Activated CD4-positive, alpha-beta memory T cell treated with anti-CD3 and anti-CD28 coated beads for 36 hours (primary cell): ENCODE measurements around the gene NHLH2. TPM values are rescaled to one million over a fixed set of nuclear protein-coding genes. Genes with fewer than 3 reads are reported as not detected.
A peak's percentile ranks its signal among the peaks of the same experiment; 100 is the strongest.

Experiments
- CTCF ChIA-PET: fragments of 350-600 bp; sonication (Branson Sonifier 250); formaldehyde crosslinking; loops from one replicate; lab custom pipeline; 2021; ENCODE audit warnings: antibody characterized with exemption, inconsistent platforms; lab: Charles Lee
- POLR2A ChIA-PET: fragments of 350-600 bp; sonication (Branson Sonifier 250); formaldehyde crosslinking; loops from one replicate; lab custom pipeline; 2021; ENCODE audit warnings: antibody characterized with exemption; lab: Charles Lee
- DNase-seq: peaks from one replicate; pipeline ENCODE4 v3.0.0-alpha.2; 2020
- H3K27ac Mint-ChIP-seq: one replicate; pipeline ENCODE4 v1.8.0; 2021; ENCODE audit warnings: mixed read lengths
- H3K27me3 Mint-ChIP-seq: one replicate; pipeline ENCODE4 v1.8.0; 2021; ENCODE audit warnings: mixed read lengths
- H3K36me3 Mint-ChIP-seq: one replicate; pipeline ENCODE4 v1.8.0; 2021; ENCODE audit warnings: mixed read lengths
- H3K4me1 Mint-ChIP-seq: one replicate; pipeline ENCODE4 v1.8.0; 2021; ENCODE audit warnings: low read depth, mixed read lengths
- H3K4me3 Mint-ChIP-seq: one replicate; pipeline ENCODE4 v1.8.0; 2021; ENCODE audit warnings: mild to moderate bottlenecking, mixed read lengths
- H3K9me3 Mint-ChIP-seq: one replicate; pipeline ENCODE4 v1.8.0; 2021; ENCODE audit warnings: mixed read lengths
- intact Hi-C: fragments of 100-400 bp; cut with micrococcal nuclease; formaldehyde crosslinking; loops from one replicate; pipeline ENCODE4 v1.15.1; 2023
- total RNA-seq, 2 experiments: library from RNA; stranded (reverse); gene quantifications; one replicate each; pipeline ENCODE4 v1.2.3, GENCODE V29; 2021

Gene NHLH2
- total RNA-seq, 2 experiments from 2014 or later, result not detected

GRCh38 chr1:115865704-115866380, 24.9 kb upstream of the NHLH2 start:
- intact Hi-C loops, result no loop called here
- no peak overlapping the region for H3K27ac Mint-ChIP-seq
- DNase-seq, result no peak
- H3K27me3 Mint-ChIP-seq, result peaks cover 12% of the 10 kb centered on the region
- ChIA-PET POLR2A (no interaction called here), CTCF (no interaction called here)
- H3K9me3 Mint-ChIP-seq, result no peaks in the 10 kb centered on the region
- no peaks in the 10 kb centered on the region for H3K36me3 Mint-ChIP-seq
- no peak overlapping the region for H3K4me3 Mint-ChIP-seq
- H3K4me1 Mint-ChIP-seq, result no peaks in the 10 kb centered on the region

GRCh38 chr1:115862403-115862802, 21.5 kb upstream of the NHLH2 start:
- CTCF ChIA-PET, result no interaction called here
- no peaks in the 10 kb centered on the region for H3K36me3 Mint-ChIP-seq
- DNase-seq, result no peak
- H3K4me1 Mint-ChIP-seq, result no peaks in the 10 kb centered on the region
- H3K9me3 Mint-ChIP-seq, result no peaks in the 10 kb centered on the region
- no peak overlapping the region for H3K4me3 Mint-ChIP-seq
- no peak overlapping the region for H3K27ac Mint-ChIP-seq
- POLR2A ChIA-PET, result no interaction called here
- peaks cover 12% of the 10 kb centered on the region for H3K27me3 Mint-ChIP-seq
- intact Hi-C loops, result no loop called here

GRCh38 chr1:115854005-115854404, 13.1 kb upstream of the NHLH2 start:
- Mint-ChIP-seq H3K4me1 (no peaks in the 10 kb centered on the region), H3K27me3 (peaks cover 23% of the 10 kb centered on the region), H3K36me3 (no peaks in the 10 kb centered on the region), H3K4me3 (no peak overlapping the region), H3K27ac (no peak overlapping the region), H3K9me3 (peaks cover 7% of the 10 kb centered on the region)
- DNase-seq, result no peak
- intact Hi-C loops, result no loop called here
- ChIA-PET CTCF (no interaction called here), POLR2A (no interaction called here)

GRCh38 chr1:115850937-115851336, 10.0 kb upstream of the NHLH2 start:
- Mint-ChIP-seq H3K9me3 (peaks cover 7% of the 10 kb centered on the region), H3K36me3 (no peaks in the 10 kb centered on the region), H3K4me1 (no peaks in the 10 kb centered on the region), H3K4me3 (no peak overlapping the region), H3K27me3 (peaks cover 21% of the 10 kb centered on the region), H3K27ac (no peak overlapping the region)
- ChIA-PET POLR2A (no interaction called here), CTCF (no interaction called here)
- intact Hi-C loops, result no loop called here
- no peak for DNase-seq

- DNase-seq, result no peak
- Mint-ChIP-seq H3K36me3 (no peaks in the 10 kb centered on the region), H3K27me3 (peaks cover 28% of the 10 kb centered on the region), H3K9me3 (peaks cover 9% of the 10 kb centered on the region), H3K27ac (no peak overlapping the region), H3K4me1 (no peaks in the 10 kb centered on the region), H3K4me3 (no peak overlapping the region)
- ChIA-PET POLR2A (no interaction called here), CTCF (no interaction called here)
- intact Hi-C loops, result no loop called here
Measured at GRCh38 chr1:115847787-115848186, 6.9 kb upstream of the NHLH2 start.

- Mint-ChIP-seq H3K27ac (no peak overlapping the region), H3K9me3 (peaks cover 3% of the 10 kb centered on the region), H3K36me3 (no peaks in the 10 kb centered on the region), H3K4me1 (peaks cover 7% of the 10 kb centered on the region), H3K27me3 (peaks cover 48% of the 10 kb centered on the region), H3K4me3 (no peak overlapping the region)
- ChIA-PET CTCF (no interaction called here), POLR2A (no interaction called here)
- intact Hi-C loops, result no loop called here
- DNase-seq, result no peak
Measured at GRCh38 chr1:115842948-115843347, 2.0 kb upstream of the NHLH2 start.

- Mint-ChIP-seq H3K4me1 (peaks cover 7% of the 10 kb centered on the region), H3K9me3 (peaks cover 3% of the 10 kb centered on the region), H3K4me3 (peak overlapping the region; percentile 8), H3K36me3 (no peaks in the 10 kb centered on the region), H3K27me3 (peaks cover 58% of the 10 kb centered on the region), H3K27ac (no peak overlapping the region)
- ChIA-PET CTCF (no interaction called here), POLR2A (interaction anchor here (0.7 kb wide), 1 partner anchor 18 kb away, joined by 3 read pairs; no protein-coding TSS in a partner anchor)
- DNase-seq, result no peak
- intact Hi-C loops, result no loop called here
Measured at GRCh38 chr1:115839679-115840237, 1.2 kb downstream of the NHLH2 start.

- peaks cover 7% of the 10 kb centered on the region for H3K4me1 Mint-ChIP-seq
- H3K36me3 Mint-ChIP-seq, result no peaks in the 10 kb centered on the region
- ChIA-PET CTCF (no interaction called here), POLR2A (interaction anchor here (0.7 kb wide), 1 partner anchor 18 kb away, joined by 3 read pairs; no protein-coding TSS in a partner anchor)
- H3K9me3 Mint-ChIP-seq, result peaks cover 2% of the 10 kb centered on the region
- no peak for DNase-seq
- H3K27me3 Mint-ChIP-seq, result peaks cover 54% of the 10 kb centered on the region
- peak overlapping the region; percentile 64 for H3K4me3 Mint-ChIP-seq
- intact Hi-C loops, result no loop called here
- no peak overlapping the region for H3K27ac Mint-ChIP-seq
Measured at GRCh38 chr1:115839029-115839678, 1.8 kb downstream of the NHLH2 start.

- H3K4me1 Mint-ChIP-seq, result peaks cover 7% of the 10 kb centered on the region
- ChIA-PET POLR2A (no interaction called here), CTCF (no interaction called here)
- H3K27me3 Mint-ChIP-seq, result peaks cover 51% of the 10 kb centered on the region
- intact Hi-C loops, result no loop called here
- H3K27ac Mint-ChIP-seq, result no peak overlapping the region
- no peak for DNase-seq
- H3K36me3 Mint-ChIP-seq, result no peaks in the 10 kb centered on the region
- peak overlapping the region; percentile 64 for H3K4me3 Mint-ChIP-seq
- no peaks in the 10 kb centered on the region for H3K9me3 Mint-ChIP-seq
Measured at GRCh38 chr1:115838431-115839028, 2.4 kb downstream of the NHLH2 start.

- Mint-ChIP-seq H3K36me3 (no peaks in the 10 kb centered on the region), H3K27ac (no peak overlapping the region), H3K27me3 (peaks cover 52% of the 10 kb centered on the region), H3K4me3 (no peak overlapping the region), H3K4me1 (peaks cover 7% of the 10 kb centered on the region), H3K9me3 (no peaks in the 10 kb centered on the region)
- POLR2A ChIA-PET, result no interaction called here
- CTCF ChIA-PET, result no interaction called here
- intact Hi-C loops, result no loop called here
- no peak for DNase-seq
Measured at GRCh38 chr1:115837740-115838421, 3.0 kb downstream of the NHLH2 start.

GRCh38 chr1:115837341-115837739, 3.6 kb downstream of the NHLH2 start:
- intact Hi-C loops, result no loop called here
- peaks cover 7% of the 10 kb centered on the region for H3K4me1 Mint-ChIP-seq
- ChIA-PET CTCF (no interaction called here), POLR2A (no interaction called here)
- no peaks in the 10 kb centered on the region for H3K9me3 Mint-ChIP-seq
- H3K27me3 Mint-ChIP-seq, result peaks cover 53% of the 10 kb centered on the region
- no peak for DNase-seq
- H3K27ac Mint-ChIP-seq, result no peak overlapping the region
- no peak overlapping the region for H3K4me3 Mint-ChIP-seq
- H3K36me3 Mint-ChIP-seq, result no peaks in the 10 kb centered on the region

GRCh38 chr1:115833856-115834255, 7.1 kb downstream of the NHLH2 start:
- Mint-ChIP-seq H3K9me3 (no peaks in the 10 kb centered on the region), H3K4me1 (peaks cover 3% of the 10 kb centered on the region), H3K36me3 (no peaks in the 10 kb centered on the region), H3K4me3 (no peak overlapping the region), H3K27ac (no peak overlapping the region), H3K27me3 (peaks cover 47% of the 10 kb centered on the region)
- POLR2A ChIA-PET, result no interaction called here
- intact Hi-C loops, result no loop called here
- DNase-seq, result no peak
- CTCF ChIA-PET, result no interaction called here
